HG02798 (cell line): Measurements from ENCODE around the gene KRT38.
"Not testable (repeated sequence)": the region's sequence is repeated elsewhere in the genome, so short reads cannot be mapped to it uniquely, and the experiment has no call there.

ENCODE experiments used
- ATAC-seq: cut with Tn5 transposase; IDR thresholded peaks from one replicate; pipeline ENCODE4 v1.9.1; 2021; ENCODE audit warnings: mild to moderate bottlenecking; ENCODE audit not compliant: unreplicated experiment, poor library complexity

KRT38 gene

DNA sequence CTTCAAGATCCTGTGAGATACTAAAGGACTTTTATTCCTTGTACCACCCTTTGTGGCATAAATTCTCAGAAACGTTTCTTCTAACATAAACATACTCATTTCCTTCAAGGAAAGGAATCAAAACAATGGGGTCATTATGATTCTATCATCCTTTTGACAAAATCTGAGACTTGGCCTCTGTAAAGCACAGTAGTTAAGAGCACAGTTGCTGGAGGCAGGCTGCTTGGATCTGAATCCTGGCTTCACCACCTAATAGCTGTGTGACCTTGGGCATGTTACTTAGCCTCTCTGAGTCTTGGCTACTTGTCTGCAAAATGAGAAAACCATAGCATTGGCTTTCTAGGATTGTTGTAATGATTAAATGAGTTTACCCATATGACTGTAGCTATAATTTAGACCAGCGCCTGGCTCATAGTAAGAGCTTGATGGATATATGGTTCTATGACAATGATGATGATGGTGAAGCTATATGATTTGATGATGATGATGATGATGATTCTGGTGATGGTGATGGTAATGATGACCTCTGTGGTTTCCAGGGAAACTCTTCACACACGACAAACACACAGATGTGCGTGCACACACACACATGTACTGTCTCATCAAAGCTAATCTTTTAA is 37.3 kb downstream of the KRT38 start:
- ATAC-seq = no peak

- no peak for ATAC-seq
Observed at GRCh38 chr17:41402161-41402560, 38.6 kb downstream of the KRT38 start.

DNA sequence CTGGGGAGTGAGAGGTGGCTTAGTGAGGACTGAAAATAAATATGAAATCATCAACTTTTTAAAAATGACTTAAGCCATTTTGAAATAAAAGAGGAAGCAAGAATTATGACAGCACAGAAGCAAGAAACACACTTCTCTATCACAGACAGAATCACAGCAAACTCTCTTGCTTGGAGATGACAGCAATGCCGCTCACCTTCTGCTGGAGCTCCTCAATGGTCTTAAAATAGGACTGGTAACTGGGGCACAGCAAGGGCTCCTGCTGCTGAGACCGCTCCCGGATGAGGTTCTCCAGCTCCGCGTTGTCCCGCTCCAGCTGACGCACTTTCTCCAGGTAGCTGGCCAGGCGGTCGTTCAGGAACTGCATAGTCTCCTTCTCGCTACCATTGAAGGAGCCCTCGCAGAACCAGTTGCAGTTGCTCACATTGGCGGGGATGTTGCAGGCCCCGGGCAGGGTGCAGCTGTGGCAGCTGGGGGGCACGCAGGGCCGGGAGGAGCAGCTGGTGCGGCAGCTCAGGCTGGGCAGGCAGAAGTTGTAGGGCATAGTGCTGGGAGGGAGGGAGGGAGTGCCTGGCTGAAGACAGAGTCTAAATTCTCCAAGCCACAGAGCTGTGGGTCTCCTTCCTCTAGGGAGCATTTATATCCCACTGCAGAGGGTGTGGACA is 43.7 kb downstream of the KRT38 start, which contains the start of gene KRT31:
KRT31 (minus strand) TSS at position 613 of the 665 bp plus-strand sequence; CDS start at position 544, 69 bp downstream.
- no peak for ATAC-seq

DNA sequence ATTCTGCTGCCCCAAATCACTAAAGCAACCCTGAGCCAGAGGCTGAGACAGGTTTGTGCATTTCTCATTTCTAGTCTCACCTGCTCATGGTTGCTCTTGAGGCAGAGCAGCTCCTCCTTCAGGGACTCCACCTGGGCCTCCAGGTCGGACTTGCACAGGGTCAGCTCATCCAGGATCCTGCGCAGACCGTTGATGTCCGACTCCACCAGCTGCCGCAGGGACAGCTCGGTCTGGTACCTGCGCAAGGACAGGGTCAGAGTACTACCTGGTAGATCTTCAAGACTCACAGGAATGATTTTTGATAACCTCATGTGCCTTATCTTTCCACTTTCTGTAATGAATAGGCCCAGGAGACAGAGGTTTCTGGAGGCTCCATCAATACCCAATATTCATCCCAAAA is 44.4 kb downstream of the KRT38 start:
- no peak for ATAC-seq

DNA sequence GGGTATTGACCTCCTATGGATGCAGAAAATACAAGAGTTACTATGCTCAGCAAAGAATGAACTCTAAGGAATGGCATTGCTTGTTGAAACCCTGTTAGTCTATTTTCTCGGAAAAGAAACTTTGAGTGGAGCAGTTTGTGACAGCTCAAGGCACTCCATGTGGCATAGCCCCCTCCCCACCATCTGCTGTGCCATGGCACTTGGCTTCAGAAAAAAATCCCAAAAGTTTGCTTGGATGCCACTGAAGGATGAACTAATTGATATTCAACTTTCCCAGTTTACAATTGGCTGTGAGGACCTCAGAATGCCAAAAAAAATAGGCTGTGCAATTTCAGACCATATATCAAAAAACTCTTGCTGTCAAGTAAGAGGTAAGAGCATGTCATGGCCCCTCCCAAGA is 45.2 kb downstream of the KRT38 start:
- no peak for ATAC-seq

DNA sequence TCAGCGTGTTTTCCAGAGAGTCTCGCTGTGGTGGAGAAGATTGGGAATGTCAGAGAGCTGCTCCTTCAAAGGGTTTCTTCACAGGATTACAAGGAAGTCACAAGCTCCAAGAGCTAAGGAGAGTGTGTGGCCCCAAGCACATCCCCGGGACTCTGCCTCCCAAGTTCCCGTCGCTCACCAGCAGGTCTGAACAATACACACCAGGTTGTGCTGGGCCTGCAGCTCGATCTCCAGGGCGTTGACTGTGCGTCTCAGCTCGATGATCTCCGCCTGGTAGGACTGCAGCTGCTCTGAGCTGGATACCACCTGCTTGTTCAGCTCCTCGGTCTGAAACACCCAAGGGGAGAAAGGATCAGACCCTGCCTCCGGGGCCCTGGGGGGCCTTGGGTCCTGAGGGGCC is 45.7 kb downstream of the KRT38 start:
- ATAC-seq = not testable (repeated sequence)

DNA sequence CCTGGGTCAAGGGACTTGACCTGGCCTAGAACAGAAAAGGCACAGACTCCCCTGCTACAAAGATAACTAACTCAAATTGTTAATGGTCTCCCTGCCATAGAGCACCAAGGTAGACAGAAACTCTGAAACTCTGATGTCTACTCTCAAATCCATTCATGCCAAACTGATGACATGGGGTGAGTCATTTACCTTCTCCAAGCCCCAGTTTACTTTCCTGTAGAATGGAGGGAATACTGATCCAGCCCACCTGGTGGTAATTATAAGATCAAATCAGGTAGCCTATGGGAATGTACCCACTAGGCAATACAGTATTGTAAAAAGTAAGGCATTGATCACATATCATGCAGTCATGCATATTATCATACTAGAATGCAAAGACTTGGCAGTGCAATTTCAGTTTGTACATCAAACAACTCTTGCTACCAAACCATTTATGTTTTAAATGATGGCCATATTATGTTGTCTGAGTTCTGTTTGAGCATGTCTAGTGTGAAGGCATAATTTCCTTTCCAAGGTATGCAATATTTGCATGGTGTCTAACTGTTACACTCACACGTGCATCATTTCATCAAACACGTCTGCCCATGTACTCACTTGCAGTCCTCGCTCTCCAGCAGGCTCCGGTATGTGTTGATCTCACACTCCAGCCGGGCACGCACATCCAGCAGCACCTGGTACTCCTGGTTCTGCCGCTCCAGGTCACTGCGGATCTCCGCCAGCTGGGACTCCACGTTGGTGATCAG is 46.4 kb downstream of the KRT38 start:
- no peak for ATAC-seq

DNA sequence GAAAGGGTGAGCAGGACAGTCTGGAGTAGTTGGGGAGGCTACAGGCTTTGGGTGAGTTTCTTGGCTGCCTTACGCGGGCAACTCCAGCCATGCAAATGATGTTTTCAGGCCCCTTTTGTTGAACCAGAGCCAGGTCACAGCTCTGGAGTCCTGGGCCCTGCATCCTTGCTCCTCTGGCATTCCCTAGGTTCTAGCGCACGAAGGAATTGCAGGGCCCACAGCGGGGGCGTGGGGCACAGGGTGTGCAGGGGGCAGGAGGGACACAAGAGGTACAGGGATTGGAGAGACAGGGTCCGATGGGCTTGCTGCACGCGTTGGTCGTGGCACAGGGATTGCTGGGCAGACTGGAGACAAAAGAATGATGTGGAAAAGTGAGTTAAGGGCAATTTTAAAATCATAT is 47.0 kb downstream of the KRT38 start:
- ATAC-seq = no peak

DNA sequence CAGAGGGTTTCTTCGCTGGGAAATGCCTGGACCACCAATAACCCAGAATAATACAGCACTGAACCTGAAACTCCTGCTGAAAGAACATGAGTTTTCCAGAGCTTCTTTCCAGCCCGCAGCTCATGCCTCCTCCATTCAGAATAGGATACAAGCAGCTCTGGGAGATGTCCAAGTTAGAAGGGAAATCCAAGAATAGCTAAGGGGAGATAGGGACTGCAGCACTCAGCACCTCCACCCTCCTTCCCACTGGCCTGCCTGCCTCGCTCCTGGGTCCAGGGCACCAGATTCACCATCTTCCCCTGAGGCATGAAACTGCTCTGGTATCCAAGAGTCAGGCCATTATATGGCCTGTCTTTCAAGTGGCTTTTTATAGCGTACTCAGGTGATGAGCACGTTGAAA is 47.5 kb downstream of the KRT38 start:
- no peak for ATAC-seq

DNA sequence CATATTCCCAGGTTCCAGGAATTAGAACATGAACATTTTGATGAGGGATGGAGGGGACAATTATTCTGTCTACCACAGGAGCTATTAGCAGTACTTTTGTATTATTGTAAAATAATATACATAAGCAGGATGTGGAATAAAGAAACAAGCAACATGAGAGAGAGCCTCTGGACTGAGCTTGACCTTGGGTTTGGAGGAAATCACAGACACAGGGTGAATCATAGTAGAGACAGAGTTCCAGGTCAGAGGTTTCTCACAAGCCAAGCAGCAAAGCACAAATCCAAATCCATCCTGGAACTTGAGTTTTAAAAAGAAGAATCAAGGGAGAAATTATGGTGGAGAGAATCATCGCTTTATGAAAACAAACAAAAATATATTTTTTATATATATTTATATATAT is 48.5 kb downstream of the KRT38 start:
- ATAC-seq = no peak

GRCh38 chr17:41391535-41391934 is 49.2 kb downstream of the KRT38 start:
- ATAC-seq = no peak

DNA sequence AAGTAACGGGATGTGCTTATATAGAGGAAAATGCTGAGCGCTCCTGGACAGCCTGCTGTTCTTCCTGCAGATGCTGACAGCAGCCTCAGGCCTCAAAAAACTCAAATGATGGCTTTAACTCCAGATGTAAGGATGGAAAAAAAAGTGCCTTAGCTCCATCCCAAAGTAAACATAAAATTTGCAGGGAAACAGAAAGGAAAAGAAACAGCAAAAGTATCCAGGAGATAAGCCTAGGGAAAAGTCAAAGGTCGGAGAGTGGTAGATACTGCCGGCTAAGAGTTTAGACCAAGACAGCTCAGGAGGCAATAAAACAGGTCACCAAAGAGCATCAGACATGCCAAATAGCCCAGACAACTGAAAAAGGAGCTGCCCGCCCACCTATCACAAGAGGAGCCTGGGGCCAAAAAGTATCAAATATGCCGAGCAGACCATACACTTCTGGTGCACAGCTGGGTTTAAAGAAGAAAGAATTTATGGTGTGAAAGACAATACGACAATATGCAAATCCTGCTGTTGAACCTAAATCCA is 50.3 kb downstream of the KRT38 start:
- ATAC-seq = no peak

DNA sequence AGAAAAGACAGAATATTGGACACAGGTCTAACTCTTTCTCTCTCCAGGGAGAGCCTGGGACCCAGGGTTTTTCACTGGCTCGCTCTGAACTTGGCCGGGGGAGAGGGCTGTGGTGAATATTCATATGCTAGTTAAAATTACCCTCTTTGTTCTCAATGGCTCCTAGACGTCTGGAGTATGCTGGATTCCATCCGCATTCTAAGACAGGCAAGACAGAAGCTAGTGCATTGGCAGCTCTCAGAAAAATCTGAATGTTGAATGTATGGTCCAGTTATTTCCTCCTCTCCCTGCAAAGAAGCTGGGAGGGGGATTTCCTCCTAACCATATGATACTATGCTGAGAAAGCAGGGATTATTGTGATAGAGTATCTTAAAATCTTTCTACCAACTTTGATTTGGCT is 53.1 kb downstream of the KRT38 start:
- ATAC-seq = no peak

DNA sequence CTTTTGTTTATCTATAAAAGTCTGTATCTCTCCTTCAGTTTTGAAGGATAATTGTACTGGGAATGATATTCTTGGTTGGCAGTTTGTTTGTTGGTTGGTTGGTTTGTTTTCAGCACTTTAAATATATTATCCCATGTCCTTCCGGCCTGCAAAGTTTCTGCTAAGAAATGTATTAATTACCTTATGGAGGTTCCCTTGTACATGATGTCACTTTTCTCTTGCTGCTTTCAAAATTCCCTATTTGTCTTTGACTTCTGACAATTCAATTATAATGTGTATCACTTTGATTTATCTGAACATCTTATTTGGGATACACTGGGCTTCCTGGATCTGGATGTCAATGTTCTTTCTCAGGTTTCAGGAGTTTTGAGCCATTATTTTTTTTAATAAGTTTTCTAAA is 54.6 kb downstream of the KRT38 start:
- no peak for ATAC-seq
